HG03442 (cell line): Measurements from ENCODE around the gene TBX5.

Source experiments
- ATAC-seq: cut with Tn5 transposase; IDR thresholded peaks from one replicate; pipeline ENCODE4 v1.9.1; 2021; ENCODE audit warnings: mild to moderate bottlenecking, moderate library complexity; ENCODE audit not compliant: unreplicated experiment

TBX5 gene

GRCh38 chr12:114406984-114407841 lies 1.3 kb upstream of the TBX5 start:
- ATAC-seq, result no peak

GRCh38 chr12:114406316-114406983 lies 506 bp upstream of the TBX5 start:
- no peak for ATAC-seq

DNA sequence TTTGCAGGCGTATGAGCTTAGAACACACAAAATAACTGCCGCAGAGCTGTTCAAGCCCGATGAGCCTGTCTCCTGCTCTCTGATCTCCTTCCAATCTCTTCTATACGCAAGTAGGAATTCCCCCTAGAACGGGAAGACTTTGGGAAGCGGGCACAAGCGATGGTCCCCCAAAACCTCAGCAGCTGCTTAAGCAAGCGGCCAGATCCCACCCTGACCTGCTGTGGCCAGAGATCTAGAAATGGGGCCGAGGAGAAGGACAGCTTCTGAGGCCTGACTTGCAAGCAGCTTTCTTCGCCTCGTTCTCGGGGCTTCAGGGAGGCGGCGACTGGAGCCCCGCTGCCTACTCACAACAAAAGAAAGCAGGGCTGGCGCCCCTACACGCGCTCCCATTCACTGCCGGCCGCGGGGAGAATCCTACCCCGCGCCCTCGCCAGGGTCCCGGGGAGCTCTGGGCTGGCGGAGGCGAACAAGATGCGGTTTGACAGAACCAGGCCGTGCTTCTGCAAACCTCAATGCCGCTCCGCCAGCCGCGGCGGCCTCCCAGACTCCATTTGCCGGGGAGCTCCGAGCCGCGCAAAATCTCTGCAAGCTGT lies 922 bp downstream of the TBX5 start:
- ATAC-seq, result no peak

DNA sequence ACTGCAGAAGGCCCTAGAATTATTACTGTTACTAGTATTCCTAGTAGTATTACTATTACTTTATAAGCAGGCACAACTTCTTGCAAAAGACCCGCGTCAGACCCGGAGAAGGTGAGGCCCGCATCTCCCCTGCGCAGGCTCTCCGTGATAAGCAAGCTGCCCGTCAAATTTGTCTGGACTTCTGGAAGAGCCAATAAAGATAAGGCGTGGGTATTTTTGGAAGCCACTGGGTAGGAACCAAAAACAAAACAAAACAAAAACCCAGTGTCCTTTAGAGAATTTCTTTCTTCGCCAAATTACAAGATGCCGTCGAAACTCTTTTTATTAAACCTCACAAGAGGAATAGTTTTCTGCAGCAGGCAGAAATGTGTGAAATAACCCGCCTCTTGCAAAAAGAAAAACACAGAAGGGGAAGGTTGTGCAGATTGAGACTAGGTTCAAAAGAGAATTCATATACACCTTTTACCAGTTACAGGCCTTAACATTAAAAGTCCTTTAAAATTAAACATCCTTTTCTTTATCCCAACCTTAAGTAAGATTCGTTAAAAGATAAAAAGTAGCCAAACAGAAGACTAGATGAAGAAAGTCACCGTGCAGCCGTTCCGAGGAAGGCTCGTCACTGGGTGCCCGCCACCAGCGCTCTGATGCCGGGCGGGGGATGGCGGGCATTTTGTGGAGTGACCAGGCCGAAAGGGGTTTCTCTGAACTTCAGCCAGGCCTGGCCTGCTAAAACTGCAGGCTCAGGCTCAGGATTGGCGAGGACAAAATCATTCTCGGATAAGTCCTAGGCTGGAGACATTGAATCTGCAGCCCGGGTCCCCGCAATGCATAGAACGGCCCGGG lies 1.6 kb downstream of the TBX5 start:
- ATAC-seq, result no peak

DNA sequence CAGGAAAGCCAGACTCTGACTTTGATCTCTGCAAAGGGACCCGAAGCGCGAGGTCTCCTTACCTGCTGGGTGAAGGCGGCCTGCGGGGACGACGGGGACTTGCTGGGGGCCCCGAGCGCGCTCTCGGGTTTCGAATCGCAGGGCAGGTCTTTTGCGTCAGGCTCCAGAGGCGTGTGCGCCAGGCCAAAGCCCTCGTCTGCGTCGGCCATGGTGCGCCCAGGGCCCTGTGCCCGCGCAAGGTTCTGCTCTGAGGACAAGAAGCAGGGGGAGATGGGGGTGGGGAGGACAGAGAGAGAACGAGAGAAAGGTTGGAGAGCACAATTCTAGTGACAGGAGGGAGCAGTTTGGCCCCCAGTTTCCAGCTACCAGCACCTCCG lies 2.3 kb downstream of the TBX5 start:
- ATAC-seq, result no peak

DNA sequence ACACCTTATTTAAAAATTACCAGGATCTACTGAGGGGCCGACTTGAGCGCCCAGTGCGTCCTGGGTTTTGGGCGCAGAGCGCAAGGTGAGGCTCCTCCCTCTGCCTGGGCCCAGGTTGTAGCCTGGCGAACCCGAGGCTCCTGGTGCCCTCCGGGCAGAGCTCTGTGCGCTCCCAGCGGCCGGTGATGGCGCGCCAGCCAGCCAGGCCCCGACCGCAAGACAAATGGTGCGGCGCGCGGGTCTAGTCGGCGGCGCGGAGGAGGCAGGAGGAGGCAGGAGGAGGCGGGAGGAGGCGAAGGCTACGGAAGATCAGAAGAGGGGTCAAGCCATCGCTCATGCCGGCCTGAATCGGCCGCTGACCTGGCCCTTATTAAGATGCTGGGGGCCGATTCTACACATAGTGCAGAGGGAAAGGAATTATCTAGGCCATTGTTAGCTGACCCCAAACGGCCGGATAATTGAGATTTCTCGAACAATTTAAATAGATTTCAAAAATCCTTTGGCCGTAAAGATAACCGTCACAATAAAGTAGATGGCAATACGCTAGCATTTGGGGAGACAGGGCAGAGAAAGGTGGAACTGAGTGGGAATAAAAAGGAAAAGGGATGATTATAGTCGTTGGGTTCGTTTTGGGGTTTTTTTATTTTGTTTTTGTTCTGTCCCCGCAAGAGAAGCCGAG lies 2.8 kb downstream of the TBX5 start:
- ATAC-seq, result no peak

GRCh38 chr12:114402084-114402717 lies 3.7 kb downstream of the TBX5 start:
- ATAC-seq, result no peak

DNA sequence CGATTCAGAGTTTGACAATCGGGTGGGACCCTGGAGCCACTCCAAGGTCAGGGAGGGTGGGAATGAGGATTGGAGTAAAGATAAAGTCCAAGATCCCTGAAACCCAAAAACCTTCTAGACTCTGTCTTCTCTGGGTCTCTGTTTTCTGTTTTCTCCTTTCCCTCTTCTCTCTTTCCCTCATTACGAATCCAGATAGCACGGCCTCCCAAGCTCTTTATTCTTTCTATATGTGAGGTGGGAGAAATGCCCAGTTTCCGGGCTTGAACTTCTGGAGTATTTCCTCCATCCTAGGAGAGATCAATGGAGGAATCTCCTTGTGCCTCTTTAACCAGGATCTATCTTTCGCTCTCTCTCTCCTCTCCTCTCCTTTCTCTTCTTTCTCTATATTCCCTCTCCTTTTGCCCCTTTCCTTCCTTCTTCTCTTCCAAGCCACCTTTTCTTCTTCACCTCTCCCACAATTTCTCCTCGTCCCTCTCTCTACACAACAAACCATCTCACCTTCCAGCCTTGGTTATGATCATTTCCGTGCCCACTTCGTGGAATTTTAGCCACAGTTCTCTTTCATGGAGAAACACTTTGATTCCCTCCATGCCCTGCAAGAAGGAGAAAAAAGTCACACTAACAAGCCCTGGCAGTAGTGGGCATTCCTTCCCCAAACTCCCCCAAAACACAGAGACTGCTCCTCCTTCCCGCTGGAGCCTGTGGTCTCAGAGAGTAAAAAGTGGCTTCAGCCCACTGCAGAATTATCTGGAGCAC lies 4.4 kb downstream of the TBX5 start:
- no peak for ATAC-seq

GRCh38 chr12:114400925-114401324 lies 5.0 kb downstream of the TBX5 start:
- no peak for ATAC-seq

DNA sequence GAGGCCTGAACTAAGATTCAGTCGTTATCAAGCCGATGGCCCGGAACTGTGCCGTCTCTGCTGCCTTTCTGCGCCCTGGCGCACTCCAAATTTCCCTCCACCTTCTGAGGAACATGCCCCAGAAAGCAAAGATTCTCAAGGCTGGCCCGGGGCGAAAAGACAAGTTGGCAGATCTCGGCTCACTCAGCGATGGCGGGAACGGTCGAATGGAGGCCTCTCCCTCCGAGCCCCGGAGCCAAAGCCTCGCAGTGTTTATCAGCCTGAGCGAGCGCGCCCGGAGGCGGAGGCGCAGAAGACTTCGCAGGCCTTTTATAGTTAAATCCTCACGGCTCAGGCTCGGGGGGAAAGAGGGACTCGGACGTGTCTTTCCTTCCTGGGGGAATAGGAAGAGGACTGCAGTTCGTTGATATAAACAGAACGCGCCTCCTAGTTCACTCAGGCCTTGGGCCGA lies 5.6 kb downstream of the TBX5 start:
- ATAC-seq, result no peak

DNA sequence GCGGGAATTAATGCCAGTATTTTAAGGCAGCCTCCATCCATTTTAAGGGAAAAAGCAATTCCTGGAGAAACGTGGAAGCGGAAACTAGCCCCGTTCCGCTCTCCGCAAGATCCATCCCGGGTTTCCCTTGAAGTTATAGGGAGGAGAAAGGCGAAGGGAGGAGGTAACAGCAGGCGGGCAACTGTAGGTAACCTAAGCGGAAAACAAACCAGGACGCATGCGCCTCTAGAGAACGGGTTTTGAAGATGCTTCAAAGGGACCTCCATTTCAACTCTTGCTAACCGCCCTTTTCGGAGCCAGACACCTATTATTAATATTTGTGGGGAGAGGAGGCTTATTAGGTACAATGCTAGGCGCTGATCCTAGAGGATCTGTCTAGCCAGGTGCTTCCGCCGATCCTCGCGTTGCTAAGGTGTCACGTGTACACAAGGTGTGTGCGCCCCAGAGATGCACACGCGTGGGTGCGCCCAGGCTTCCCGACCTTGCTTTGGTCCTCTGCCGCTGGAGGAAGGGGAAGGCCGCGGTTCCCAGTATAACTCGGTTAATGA lies 6.2 kb downstream of the TBX5 start:
- ATAC-seq, result no peak

- ATAC-seq, result no peak
Observed at GRCh38 chr12:114397978-114398881, 7.7 kb downstream of the TBX5 start.

DNA sequence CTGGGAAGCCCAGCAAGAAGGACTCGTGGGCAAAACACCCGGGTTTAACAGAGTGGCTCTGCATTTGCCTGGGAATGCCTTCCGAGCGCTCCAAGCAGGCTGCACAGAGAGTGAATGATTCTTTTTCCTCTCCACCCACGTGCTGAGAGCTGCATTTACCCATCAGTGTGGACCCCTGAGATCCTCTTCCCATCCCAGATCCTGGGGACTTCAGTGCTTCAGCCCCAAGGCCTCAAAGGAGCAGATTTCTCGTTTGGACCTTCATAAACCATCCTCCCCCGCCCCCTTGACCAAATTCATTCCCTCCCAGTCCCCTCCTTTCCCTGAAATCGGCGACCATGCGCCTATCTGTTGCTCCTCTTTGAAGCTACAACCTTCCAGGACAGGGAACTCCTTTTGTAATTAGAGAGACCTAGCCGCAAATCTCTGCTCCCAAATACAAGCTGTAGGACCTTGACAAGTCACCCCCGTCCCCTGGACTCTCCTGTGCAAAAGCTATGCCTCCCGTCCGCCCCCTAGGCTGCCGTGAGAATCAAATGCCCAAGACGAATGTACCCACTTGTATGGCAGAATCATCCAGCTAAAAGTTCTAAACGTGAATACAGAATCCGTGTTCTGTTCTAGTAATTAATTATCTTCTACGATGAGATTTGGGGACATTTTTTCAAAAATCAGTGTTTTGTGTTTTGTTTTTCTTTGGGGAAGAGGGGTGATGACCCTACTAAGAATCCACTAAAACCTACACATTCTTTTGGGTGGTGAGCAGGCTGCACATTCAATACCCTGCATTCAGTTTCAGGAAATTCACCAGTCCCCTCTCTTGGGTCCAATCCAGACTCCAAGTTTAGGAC lies 8.8 kb downstream of the TBX5 start:
- no peak for ATAC-seq

DNA sequence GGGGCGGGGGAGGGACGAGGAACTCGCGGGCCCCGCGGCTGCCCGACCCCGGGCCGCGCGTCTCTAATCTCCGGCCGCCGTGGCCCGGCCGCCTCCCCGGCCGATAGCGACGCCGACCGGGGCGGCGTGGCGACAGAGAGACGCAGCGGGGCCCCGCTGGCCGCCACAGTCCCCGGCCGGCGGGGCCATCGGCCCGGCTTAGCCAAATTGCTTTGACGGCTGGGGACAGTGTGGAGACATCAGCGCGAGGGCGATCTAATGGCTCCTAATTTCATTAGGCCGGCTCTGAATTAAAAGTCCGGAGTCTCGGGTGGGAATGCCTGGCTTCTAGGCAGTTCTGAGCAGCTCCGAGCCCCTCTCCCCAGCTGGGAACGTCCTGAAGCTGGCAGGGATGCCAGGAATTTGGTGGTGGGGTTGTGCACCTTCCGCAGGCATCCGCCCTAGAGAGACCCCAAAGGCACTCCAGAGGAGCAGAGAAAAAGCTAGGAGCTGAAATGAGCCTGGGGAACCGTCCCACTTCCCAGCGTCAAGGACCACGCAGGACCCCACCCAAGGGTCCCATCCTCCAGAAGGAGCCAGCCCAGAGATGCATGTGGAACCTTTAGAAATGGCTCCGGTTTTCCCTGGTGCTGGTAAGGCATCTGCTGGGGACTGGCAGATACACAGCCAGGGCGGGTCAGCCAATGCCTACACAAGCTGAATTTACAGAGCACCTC lies 9.6 kb downstream of the TBX5 start:
- no peak for ATAC-seq

- ATAC-seq, result no peak
Observed at GRCh38 chr12:114395755-114396152, 10.2 kb downstream of the TBX5 start.

DNA sequence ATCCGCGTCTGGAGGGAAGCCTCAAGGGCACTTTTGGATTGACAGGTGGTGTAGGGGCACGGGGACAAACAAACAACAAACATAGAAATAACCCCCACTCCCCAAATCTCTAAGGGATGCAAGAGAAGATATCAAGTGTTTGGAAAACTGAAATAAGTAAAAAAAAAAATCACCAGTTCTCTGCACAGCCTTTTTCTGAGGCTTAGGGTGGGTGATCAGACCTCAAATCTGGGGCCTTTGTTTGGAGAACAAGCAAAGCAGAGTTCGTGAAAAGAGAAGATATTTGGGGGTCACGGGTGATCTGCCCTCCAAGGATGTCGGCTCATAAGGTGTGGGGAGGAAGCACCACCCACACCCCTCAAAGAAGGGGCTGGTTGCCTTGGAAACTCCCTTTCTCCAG lies 10.7 kb downstream of the TBX5 start:
- ATAC-seq, result no peak
